ENCODE data around the gene KMT5B. TPM values are rescaled to one million over a fixed set of nuclear protein-coding genes. Genes with fewer than 3 reads are reported as not detected.
A peak's percentile ranks its signal among the peaks of the same experiment; 100 is the strongest.

Gene KMT5B
- total and polyA plus RNA-seq, 10 of the 15 experiments (the other 5 are each of a cell fraction or from before 2014, with no cell fraction given) = 4.7 to 21.8 (median 18.0) TPM

- TSS peak; percentile 39 for BruUV-seq (replicated peaks)
- 98% methylated on average over 23 of the region's 24 CpGs for WGBS (ENCODE audit: insufficient coverage, insufficient replicate concordance, low lambda C conversion rate, missing lambda C conversion rate)
Measured at GRCh38 chr11:68261749-68262543, 48.9 kb upstream of the KMT5B start.

More at GRCh38 chr11:68261749-68262543, 48.9 kb upstream of the KMT5B start:
- no peaks in the 10 kb centered on the region for H3K27me3 ChIP-seq (replicated peaks in 1 of 2; ENCODE audit: control insufficient read depth in 2 of 2, insufficient read depth in 2 of 2, low read length in 1 of 2)
- H4K20me1 ChIP-seq (ENCODE audit: control insufficient read depth, insufficient read depth) = no peaks in the 10 kb centered on the region
- H3K4me3 ChIP-seq = no peak overlapping the region
- no peak overlapping the region for H2AFZ ChIP-seq (ENCODE audit: control insufficient read depth, low read depth, low read length)
- H3K36me3 ChIP-seq (ENCODE audit: control insufficient read depth in 2 of 2, insufficient read depth in 2 of 2, low read length in 1 of 2) = peaks cover 18 to 30% of the 10 kb centered on the region in 2 experiments; a peak in 3 of 4 replicates
- RAD21 ChIA-PET (ENCODE audit: unreplicated experiment) = interaction anchor here (5.9 kb wide), 1 partner anchor 34 kb away, joined by 186 read pairs; no protein-coding TSS in a partner anchor
- no peak overlapping the region for H3K27ac ChIP-seq (ENCODE audit: control insufficient read depth, insufficient read depth)
- in situ Hi-C loops (cut with MboI) = no loop called here
- TF ChIP-seq RELB (IDR thresholded peaks at IDR 0.05; ENCODE audit: low read depth) (no peak), POLR2A (IDR thresholded peaks at IDR 0.05; ENCODE audit: low read depth, low read length) (peak; percentile 35; the same call in 1 of the 2 replicates), POLR2AphosphoS2 (IDR thresholded peaks at IDR 0.05; ENCODE audit: low read depth, low read length) (0 out of 2 replicates have a peak, but pooled peaks have one; percentile 34)
- no peak overlapping the region for H3K9ac ChIP-seq (ENCODE audit: control insufficient read depth, insufficient read depth, low read length)
- CTCF ChIA-PET = interaction anchor here (14.0 kb wide), 1 partner anchor 36 kb away, joined by 365 read pairs; no protein-coding TSS in a partner anchor
- intact Hi-C loops (cut with micrococcal nuclease; ENCODE audit: unreplicated experiment) = no loop called here
- POLR2A ChIA-PET = interaction anchor here (0.5 kb wide), 1 partner anchor 1104 kb away, joined by 3 read pairs; no protein-coding TSS in a partner anchor
- DNase-seq (ENCODE audit: low read depth, low spot score) (no peak), FAIRE-seq (no peak), ATAC-seq (no peak)
- H3K79me2 ChIP-seq (ENCODE audit: control insufficient read depth, insufficient read depth, low read length) = peaks cover 16% of the 10 kb centered on the region
- SMC1A ChIA-PET (ENCODE audit: uncharacterized antibody, unreplicated experiment) = interaction anchor here (5.5 to 6.0 kb wide), 2 partner anchors 10 to 37 kb away, joined by 40 to 134 read pairs; partner anchors contain the start of gene C11orf24
- peaks cover 22% of the 10 kb centered on the region for H3K4me1 ChIP-seq (ENCODE audit: control insufficient read depth, insufficient read depth, low read length)
- no peak overlapping the region for H3K4me2 ChIP-seq (ENCODE audit: control insufficient read depth, insufficient read depth)
- H3K9me3 ChIP-seq (replicated peaks; ENCODE audit: control insufficient read depth, insufficient read depth, low read length) = no peaks in the 10 kb centered on the region
